NCI-H526 (cell line): Measurements from ENCODE around the gene ADGRG1.
"Not testable (repeated sequence)": the region's sequence is repeated elsewhere in the genome, so short reads cannot be mapped to it uniquely, and the experiment has no call there.

ENCODE experiments used
- DNase-seq, 2 experiments: peaks; one replicate each; lab custom pipeline; 2025; lab: John Stamatoyannopoulos, UW

ADGRG1 gene

GRCh38 chr16:57666353-57667047 lies 38.1 kb downstream of the ADGRG1 start:
- no peak for DNase-seq

GRCh38 chr16:57667048-57667525 lies 38.7 kb downstream of the ADGRG1 start:
- no peak for DNase-seq

DNA sequence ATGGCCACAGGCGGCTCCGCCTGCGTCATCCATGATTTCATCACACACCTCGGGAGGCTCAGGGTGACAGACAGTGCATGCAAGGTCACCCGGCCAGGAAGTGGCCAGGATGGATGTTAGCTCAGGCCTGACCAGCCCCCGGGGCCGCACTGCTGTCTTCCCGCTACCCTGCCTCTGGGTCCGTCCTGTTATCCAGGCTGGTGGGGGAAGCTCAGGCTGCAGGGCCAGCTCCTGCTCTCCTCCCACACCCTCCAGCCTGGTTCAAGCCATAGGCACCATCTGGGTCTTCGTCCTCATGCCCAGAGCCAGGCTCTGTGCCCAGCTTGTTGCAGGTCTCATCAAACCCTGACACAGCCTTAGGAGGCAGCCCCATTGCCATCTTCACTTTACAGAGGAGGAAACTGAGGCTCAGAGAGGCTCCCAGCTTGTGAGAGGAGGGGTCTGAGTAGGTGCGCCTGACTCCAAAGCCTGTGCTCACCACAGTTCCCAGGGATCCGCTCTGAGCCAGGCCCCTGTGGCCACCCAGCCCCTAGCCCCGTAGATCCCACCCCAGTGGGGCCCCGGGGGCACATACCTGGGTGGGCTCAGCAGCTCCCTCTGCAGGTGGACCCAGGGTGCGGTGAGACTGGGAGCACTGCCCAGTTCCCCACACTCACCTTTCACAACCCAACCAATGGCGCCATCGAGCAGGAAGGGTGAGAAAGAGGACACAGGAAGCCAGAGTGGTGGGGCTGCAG lies 39.3 kb downstream of the ADGRG1 start:
- no peak for DNase-seq

- DNase-seq: no peak
Observed at GRCh38 chr16:57668263-57668571, 39.8 kb downstream of the ADGRG1 start, which contains the start of gene ADGRG3. TSS of gene ADGRG3 (plus strand) at chr16:57668306. CDS start at chr16:57668348, 42 bp downstream.

DNA sequence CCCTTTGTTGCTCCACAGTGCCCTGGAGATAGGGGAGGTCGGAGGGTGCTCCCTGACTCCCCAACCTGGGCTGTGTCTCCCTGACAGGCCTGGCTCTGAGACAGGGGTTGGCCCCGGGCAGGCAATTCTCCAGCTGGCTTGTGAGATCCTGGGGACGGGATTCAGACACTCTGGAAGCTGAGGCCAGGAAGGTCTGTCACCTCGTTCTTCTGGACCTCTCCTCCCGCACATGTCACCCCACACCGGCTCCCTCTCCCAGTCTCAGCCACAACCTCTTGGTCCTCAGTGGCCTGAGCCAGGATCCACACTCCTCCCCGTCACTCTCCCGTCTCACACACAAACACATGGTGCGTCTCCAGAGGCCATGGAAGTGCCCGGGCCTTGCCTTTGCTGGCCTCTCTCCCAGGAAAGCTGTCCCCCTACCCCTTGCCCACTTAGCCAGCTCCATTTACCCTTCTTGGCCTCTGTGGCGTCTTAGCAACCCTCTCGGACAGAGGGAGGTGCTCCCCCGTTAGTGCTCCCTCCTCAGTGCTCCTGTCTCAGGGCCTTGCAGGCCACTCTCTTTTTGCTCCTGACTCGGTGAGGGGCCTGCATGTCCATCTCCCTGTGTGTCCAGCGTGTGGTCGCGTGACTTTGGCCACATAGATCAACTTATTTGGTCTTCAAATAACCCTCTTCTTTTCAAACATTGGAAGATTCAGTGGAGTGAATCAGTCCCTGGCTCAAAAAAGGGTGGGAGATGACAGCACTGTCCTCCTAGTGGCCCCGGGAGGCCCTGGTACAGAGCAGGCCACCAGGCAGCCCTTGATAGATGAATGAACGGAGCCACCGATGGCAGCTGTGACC lies 40.4 kb downstream of the ADGRG1 start:
- no peak for DNase-seq

DNA sequence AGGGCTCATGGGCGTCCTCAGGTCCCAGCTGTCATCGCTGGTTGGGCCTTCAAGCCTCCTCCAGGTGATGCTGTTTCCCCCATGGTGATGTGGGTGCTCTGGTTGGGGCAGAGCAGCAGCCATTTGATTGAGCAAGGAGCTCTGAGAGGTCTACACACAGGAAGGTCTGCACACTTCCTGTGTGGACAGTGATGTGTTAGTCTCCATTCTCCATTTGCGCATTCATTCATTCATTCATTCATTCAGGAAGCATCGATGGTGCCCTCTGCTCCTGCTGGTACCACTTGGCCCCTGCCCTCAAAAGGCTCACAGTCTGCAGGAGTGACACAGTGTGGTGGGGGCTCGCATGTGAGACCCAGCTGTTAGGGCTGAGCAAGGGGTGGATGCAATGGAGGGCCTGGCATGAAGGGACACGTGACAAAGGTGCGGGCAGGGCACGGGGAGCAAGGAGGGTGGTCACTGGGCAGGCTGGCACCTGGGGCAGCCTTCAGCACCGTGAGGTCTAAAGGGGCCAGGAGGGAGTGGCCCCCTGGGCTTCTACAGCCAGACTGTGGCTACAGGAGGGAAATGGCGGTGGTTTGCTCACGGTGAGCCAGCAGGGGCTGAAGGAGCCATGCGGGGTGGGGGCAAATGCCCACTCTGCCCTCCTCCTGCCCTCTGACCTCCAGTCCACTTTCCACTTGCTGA lies 41.2 kb downstream of the ADGRG1 start:
- no peak for DNase-seq

- no peak for DNase-seq
Observed at GRCh38 chr16:57670196-57670595, 41.8 kb downstream of the ADGRG1 start.

- not testable (repeated sequence) for DNase-seq
Observed at GRCh38 chr16:57671451-57671850, 43.0 kb downstream of the ADGRG1 start.

- no peak for DNase-seq
Observed at GRCh38 chr16:57672416-57672815, 44.0 kb downstream of the ADGRG1 start.

GRCh38 chr16:57672824-57673223 lies 44.4 kb downstream of the ADGRG1 start:
- DNase-seq: no peak

- DNase-seq: no peak
Observed at GRCh38 chr16:57675741-57676551, 47.5 kb downstream of the ADGRG1 start.

- DNase-seq: no peak
Observed at GRCh38 chr16:57676553-57677085, 48.2 kb downstream of the ADGRG1 start.

GRCh38 chr16:57677622-57678369 lies 49.4 kb downstream of the ADGRG1 start:
- no peak for DNase-seq

DNA sequence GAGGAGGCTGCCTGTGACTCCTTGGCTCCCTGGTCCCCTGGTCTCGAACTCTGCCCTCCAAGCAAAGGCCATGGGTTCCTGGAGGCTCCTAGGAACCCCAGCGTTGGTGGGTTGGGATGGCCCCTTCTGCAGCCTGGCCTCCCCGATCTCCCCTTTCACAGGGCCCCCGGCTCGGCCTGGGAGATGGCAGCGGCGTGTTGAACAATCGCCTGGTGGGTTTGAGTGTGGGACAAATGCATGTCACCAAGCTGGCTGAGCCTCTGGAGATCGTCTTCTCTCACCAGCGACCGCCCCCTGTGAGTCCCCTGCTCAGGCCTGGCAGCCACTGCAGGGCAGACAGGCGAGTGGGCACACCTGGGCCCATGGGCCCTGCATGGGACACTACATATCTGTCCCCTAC lies 50.6 kb downstream of the ADGRG1 start:
- no peak for DNase-seq

DNA sequence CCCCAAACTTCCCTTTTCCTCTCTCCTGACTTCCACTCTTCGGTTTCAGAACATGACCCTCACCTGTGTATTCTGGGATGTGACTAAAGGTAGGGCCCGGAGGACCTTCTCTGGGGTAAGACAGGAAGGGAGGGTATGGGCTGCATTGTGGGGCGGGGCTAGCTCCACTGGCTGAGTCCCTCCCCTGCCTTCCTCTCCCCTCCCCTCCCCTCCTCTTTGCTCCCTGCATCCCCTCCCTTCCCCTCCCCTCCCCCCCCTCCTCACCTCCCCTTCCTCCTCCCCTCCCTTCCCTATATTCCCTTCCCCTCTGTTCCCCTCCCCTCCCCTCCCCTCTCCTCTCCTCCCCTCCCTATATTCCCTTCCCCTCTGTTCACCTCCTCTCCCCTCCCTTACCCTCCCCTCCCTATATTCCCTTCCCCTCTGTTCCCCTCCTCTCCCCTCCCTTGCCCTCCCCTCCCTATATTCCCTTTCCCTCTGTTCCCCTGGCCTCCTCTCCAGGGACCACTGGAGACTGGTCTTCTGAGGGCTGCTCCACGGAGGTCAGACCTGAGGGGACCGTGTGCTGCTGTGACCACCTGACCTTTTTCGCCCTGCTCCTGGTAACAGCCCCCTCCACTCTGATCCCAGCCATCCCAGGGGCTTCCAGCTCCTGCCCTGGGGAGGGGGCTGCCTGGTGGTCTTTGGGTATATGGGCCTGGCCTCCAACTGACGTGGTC lies 51.5 kb downstream of the ADGRG1 start:
- DNase-seq: no peak

DNA sequence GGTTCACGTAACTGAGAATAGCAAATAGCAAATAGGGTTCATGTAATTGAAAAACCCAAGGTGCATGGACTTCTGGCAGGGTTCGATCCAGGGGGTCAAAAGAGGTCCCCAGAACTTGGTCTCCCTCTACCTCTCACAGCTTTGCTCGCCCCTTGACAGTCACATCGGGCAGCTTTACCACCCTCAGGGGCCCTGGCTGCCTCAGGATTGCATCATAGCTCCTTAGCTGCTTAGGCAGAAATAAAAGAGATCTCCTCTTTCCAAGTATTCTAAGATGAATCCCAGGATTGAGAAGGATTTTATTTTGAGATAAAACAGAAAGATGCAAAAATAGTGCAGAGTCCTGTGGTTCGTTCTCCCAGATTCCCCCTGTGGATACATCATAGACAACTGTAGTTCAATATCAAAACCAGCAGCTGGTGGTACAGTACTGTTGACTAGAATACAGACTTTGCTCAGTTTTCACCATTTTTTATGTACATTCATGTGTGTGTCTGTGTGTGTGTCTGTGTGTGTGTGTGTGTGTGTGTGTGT lies 52.5 kb downstream of the ADGRG1 start:
- DNase-seq: no peak

- no peak for DNase-seq
Observed at GRCh38 chr16:57681950-57682728, 53.7 kb downstream of the ADGRG1 start.
